HL-60/S4 treated with phorbol 12-myristate 13-acetate at 8.2 ng/mL for 4 days and 3 days (cell line): Measurements from ENCODE around the gene ZDHHC11.
"Not testable (repeated sequence)": the region's sequence is repeated elsewhere in the genome, so short reads cannot be mapped to it uniquely, and the experiment has no call there.

Source experiments
- in situ Hi-C: fragments of 300-500 bp; cut with MboI; formaldehyde crosslinking; loops from 2 replicates; pipeline ENCODE4 v1.15.0; 2022; ENCODE audit warnings: low sequenced_read_pairs

Gene ZDHHC11

DNA sequence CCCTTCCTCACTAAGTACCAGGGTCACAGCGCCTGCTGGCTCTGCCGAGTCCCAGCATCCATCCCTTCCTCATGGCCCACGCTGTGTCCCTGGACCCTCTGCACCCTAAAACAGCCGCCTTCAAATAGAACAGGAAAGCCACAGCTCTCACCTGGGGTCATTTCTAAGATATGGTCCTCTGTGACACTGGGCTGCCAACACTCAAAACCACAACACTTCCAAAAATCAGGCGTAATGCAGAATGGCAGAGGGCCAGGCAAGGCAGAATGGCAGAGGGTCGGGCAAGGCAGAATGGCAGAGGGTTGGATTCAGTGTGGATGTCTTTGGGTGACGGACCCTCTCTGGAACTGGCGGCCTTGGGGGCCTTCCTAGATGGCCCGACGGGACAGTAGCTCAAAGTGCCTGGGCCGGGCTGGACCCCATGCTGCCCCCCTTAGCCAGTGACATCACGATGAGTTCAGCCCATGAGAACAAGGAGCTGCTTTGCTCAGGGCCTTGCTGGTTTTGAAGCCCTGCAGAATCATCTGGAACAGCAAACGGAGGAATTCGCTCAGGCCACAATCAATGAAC, 101.6 kb downstream of the ZDHHC11 start:
- in situ Hi-C loops: no loop called here

DNA sequence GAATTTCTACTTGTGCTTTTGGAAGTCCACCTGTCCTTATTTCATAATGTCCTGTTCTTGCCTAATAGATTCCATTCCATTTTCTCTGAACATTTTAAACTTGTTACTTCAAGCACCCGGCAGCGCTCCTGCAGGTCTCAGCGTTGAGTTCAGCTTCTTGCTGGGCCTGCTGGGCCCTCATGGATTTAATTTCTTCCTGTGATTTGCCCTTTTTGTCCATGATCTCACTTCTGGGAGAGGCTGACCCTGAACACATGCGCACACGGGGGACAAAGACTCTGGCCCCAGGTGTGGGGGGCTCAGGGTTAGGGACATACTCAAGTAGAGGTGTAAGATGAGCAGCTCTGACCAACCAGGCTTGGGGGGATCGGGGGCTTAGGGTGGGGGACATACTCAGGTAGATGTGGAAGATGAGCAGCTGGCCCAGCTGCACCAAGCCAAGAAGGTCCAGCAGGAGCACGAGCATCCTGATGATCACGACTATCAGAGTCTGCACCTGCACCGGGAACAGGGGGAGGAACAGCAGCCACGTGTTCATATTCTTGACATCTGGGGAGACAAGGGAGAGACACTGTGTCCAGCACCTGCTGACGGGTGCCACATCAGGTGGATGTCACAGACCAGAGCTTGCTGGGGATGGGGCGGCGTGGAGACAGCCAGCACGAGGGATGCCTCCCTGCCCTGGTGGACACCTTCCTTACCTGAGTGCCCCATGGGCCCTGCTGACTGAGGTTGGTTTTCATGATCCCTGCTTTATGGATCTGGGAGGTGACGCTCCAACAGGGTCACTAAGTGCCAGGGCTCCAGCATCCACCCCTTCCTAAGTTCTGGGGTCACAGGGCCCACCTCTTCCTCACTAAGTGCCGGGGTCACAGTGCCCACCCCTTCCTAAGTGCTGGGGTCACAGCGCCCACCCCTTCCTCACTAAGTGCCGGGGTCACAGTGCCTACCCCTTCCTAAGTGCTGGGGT, 102.5 kb downstream of the ZDHHC11 start:
- in situ Hi-C loops: not testable (repeated sequence)

DNA sequence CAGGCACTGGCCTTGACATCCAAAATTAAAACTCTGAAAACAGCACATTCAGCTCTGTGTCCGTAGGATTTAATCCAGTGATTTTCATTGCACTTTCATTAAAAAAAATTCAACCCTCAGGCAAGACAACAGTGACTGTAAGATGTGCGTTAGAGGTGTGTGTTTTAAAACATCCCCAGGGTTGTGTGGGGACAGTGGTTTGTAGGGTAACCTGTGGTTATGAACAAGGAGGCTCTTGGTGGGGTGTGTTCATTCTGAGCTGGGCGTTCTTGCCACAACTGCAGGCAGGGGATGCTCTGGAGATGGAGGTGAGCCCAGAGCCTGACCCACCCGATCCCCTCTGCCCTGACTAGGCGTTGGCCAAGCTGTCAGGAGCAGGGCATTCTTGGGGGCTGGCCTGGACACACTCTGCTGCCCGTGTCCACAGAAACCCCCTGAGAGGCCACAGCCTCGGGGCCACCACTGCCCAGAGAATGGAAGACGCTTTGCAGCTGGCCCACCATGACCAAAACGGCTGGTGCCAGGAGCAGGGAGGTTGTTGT, 103.4 kb downstream of the ZDHHC11 start:
- in situ Hi-C loops: not testable (repeated sequence)

DNA sequence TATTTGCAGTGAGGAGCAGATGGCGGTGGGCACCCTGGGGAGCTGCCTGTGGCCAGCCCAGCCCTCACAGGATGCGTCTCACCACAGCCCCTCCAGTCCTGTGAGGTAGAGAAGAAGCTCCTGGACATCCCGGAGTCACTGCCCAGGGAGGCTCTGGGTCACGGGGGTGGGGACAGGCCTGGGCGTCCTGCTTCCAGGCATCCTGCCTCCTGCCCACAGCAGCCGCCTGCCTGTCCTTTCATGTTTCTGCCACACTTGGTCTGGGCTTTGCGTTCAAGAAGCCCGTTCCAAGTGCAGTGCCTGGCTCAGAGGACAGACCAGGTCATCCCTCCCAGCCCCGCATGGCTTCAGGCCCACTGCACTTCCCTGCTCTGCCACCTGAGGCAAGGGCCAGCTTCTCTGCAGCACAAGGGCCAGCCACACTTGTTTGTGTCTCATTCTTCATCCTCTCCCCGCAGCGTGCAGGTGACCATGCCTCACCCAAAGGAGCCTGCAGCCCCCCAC, 104.5 kb downstream of the ZDHHC11 start:
- in situ Hi-C loops: no loop called here
